ENCODE results near the gene GSTA1.
"Not testable (repeated sequence)": the region's sequence is repeated elsewhere in the genome, so short reads cannot be mapped to it uniquely, and the experiment has no call there.

The GSTA1 gene

DNA sequence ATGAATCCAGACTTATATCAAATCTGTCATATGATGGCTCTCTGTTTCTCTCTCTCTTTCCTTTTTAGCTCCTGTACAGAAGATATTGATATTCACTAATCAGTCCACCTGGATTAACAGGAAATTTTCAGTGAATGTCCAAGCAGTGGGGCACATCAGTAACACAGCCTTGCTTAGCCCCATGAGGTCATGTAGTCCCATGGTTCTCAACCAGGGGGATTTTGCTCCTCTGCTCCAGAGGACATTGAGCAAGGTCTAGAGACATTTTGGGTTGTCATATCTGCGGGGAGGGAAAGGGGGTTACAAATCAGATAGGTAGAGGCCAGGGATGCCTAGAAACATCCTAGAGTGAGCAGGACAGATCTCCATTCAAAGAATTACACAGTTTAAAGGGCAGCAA is 810 bp downstream of the GSTA1 start:
- no peak for DNase-seq

DNA sequence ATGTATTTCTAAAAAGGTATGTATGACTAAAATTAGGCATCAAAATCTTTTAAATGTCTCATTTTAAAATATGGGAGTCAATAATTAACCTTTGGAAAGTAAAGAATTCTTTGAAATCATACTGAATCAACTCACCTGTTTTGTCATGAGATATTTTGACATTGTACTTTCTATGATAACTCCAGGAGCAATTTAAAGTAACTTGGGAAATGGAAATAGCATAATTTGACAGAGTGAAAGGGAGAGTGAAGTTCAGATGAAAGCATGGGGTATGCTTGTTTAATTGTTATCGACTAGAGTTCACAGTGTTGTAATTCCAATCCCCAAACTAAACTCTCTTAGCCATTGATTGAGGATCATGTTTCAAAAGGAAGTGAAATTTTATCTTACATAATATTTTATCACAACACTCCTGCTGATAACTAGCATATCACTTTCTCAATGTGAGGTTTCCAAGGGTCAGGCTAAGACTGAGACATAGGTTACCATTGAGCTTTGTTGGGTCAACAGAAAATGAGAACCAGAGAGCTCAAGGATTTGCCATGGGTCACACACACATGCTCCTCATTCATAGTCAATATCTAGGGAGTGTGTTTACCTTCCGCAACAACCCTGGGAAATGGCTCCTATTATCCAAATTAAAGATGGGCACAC is 2.3 kb downstream of the GSTA1 start:
- DNase-seq = no peak

DNA sequence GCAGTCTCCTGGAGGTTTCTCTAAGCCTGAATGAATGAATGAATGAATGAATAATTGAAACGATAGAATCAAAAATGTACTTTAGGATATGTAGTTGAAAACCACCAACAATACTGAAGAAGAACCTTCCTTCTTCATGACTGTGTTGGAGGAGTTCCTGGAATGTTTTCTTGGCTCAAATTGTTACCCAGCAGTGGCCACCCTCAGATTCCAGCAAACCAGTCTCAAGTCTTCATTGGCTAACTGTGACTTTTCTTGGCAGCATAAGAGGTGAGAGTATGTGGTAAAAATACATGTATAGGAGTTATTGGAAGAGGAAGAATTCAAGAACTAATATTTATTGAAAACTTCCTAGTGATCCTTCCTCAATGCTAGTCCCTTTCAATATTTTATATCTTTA is 4.3 kb downstream of the GSTA1 start:
- not testable (repeated sequence) for DNase-seq

DNA sequence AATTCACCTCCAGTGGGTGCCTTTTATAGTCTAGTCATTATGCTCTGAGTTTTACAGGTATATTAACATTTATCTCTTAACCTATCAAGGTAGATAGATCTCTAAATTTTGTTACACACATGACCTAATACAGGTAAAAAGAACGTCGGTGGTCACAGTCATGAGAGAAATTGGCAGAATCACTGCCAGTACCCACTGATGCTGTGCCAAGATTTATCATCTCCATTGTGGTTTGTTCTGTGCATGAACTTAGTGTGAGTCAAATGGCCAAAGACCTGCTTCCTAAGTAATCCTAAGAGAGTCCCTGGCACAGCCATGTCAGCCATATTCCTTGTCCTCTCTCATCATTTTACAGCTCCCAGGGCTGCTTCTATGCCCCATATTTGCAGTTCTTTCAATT is 9.2 kb downstream of the GSTA1 start:
- DNase-seq = not testable (repeated sequence)

DNA sequence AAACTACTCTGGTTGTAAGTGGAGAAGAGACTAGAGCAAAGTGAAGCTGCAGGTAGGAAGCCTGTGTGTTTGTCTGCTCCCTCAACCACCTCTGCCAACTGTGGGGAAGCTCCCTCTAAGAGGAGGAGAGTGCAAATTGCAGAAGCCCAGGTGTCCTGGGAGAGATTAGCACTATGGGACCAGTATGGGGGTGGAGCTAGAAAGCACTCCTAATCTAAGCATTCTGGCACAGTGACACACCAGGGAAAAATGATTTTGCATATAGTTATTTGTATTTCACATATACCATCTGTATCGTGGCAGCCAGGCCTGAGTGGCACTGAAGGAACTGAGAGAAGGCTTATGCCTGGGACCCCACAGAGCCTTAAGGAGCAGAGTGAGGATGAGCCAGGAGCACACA is 12.8 kb downstream of the GSTA1 start:
- no peak for DNase-seq

DNA sequence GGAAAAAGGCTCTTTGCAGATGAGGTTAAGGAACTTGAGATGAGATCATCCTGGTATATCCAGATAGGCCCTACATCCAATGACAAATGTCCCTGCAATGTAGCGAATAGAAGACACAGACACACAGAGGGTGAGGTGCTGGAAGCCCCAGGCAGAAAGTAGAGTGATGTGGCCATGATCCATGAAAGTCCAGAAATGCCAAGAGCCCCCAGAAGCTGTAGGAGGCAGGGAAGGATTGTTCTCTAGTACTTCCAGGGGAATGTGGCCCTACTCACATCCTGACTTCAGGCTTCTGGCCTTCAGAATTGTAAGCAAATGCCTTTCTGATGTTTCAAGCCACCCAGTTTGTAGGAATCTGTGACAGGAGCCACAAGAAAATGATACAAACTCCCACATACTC is 14.0 kb downstream of the GSTA1 start:
- DNase-seq = not testable (repeated sequence)

DNA sequence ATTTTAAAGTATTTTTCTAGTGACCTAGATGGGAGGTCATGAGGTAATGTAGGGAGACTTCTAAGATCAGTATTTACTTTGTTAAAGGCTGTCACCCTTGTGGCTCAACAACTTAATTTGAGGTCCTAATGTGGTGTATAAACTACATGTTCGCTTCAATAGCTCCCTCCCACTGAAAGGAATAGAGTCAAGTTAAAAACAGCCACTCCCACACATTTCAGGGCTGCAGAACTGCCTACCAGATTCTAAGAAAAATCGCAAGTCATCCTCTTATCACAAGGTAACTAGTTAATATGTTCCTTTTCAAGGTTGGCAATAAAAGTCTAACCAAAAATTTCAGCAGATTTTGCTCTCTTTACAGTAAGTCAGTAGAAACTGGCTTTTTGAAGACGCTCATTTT is 15.1 kb downstream of the GSTA1 start:
- no peak for DNase-seq

DNA sequence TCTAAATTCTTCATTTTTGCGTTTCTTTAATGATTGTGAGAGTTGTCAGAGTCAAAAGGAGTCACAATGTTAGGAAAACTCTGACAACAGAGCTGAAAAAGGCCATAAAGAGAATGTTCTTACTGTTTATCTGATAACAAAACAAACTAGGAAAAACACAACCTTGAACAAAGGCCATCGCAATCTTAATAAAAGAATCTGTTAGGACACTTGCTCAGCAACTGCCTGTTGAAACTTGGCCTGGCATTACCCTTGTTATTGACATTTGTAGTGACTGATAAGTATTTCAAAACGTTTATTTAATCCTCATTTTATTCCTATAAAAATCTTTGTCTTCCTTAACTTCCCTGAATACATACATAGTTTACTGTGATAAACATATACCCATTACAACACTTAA is 15.7 kb downstream of the GSTA1 start:
- DNase-seq = no peak

DNA sequence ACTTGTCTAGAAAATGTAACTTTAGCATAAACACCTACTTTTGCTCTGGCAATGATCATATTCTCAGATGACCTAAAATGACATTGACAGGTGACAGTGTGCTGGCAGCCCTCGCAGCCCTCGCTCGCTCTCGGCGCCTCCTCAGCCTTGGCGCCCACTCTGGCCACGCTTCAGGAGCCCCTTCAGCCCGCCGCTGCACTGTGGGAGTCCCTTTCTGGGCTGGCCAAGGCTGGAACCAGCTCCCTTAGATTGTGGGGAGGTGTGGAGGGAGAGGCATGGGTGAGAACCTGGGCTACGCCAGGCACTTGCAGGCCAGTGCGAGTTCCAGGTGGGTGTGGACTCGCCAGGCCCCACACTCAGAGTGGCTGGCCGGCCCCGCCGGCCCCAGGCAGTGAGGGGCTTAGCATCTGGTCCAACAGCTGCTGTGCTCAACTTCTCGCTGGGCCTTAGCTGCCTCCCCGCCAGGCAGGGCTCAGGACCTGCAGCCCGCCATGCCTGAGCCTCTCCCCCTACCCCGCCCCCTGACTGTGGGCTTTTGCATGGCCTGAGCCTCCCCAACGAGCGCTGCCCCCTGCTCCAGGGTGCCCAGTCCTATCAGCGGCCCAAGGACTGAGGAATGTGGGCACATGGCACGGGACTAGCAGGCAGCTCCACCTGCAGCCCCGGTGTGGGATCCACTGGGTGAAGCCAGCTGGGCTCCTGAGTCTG is 17.2 kb downstream of the GSTA1 start:
- no peak for DNase-seq

DNA sequence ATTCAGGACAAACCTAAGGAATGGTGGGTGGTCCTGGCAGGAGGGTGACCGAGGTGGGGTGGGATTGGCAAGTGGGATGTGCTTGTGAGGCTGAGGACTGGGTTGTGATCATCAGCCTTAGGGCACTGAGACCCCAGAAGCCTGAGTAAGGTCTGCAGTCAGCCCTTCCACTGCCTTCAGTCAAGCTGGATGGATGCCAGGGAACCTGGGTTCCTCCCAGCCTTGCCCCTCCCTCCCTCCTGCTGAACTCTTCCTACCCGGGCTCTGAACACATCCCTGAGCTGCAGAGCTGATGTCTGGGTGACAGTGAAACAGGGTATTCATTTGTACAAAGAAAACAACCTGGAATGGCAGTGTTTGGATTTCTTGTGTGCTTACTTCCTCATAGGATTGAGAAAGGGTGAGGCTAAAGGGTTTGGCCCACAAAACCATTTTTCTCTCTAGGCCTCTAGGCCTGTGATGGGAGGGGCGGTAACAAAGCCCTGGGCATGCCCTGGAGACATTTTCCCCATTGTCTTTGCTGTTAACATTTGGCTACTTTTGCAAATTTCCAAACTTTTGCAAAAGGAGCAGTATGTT is 20.8 kb downstream of the GSTA1 start:
- DNase-seq = not testable (repeated sequence)

DNA sequence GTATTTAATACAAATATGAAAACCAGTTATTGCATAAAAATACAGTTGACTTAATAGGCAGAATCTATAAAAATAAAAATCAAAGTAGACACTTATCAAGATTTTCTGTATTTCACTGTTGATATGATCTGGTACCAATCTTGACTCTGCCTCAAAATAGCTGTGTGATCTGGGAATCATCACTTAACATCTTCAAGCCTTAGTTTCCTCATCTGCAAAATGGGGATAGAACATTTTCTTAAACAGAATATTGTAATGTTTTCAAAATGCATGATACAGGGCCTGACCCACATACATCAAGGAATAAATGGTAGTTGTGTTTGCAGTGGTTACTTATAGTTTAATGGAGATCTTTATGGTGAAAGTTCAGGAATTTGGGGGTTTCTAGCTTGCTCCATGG is 21.4 kb downstream of the GSTA1 start:
- not testable (repeated sequence) for DNase-seq

DNA sequence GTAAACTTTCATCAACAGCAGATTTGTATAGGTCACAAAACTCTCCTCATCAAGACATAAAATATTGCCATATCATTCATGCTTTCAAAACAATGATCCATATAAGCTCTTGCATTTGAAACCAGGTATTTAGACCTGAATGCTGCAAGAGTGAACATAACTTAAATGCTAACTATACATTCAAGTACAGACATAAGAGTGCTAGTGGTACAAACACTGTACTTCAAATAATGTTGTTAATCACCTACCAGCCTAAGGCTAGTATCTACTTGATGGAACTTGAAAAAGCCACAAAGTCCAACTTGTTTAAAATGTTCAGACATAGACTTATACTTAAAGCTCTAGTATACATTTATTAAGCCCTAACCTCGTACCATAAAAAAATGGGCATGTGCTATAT is 24.4 kb downstream of the GSTA1 start:
- no peak for DNase-seq

DNA sequence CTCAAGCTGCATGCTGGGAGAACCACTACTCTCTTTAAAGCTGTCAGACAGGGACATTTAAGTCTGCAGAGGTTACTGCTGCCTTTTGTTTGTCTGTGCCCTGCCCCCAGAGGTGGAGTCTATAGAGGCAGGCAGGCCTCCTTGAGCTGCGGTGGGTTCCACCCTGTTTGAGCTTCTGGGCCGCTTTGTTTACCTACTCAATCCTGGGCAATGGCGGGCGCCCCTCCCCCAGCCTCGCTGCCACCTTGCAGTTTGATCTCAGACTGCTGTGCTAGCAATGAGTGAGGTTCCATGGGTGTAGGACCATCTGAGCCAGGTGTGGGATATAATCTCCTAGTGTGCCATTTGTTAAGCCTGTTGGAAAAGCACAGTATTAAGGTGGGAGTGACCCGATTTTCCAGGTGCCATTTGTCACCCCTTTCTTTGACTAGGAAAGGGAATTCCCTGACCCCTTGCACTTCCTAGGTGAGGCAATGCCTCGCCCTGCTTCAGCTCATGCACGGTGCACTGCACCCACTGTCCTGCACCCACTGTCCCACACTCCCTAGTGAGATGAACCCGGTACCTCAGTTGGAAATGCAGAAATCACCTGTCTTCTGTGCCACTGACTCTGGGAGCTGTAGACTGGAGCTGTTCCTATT is 26.8 kb downstream of the GSTA1 start:
- DNase-seq = not testable (repeated sequence)

DNA sequence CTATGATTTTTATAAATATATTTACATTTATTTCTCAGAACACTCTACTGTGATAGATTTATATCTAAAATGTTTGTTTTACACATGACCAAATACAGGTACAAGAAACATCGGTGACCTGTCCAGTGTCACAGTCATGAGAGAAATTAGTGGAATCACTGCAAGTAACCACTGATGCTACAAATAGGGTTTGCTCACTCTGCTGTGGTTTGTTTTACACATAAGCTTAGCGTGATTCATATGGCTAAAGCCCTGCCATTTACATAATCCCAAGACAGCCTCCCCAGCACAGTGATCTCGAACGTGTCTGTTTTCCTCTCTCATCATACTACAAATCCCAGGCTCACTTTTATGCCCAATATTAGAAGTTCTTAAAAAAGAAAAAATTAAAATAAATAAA is 34.2 kb downstream of the GSTA1 start:
- not testable (repeated sequence) for DNase-seq

DNA sequence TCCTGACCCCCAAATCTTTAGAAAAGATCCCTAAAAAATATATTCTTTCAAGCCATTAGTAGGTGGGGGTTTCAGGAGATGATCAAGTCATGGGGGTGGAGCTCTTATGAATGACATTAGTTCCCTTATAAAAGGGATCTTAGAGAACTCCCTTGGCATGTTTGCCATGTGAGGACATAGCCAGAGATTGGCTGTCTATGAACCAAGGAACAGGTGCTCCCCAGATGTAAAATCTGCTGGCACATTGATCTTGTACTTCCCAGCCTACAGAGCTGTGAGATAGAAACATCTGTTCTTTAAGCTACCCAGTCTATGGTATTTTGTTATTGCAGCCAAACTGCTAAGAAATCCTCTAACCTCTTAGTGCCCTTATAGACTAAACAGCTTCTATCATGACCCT is 36.0 kb downstream of the GSTA1 start:
- not testable (repeated sequence) for DNase-seq

DNA sequence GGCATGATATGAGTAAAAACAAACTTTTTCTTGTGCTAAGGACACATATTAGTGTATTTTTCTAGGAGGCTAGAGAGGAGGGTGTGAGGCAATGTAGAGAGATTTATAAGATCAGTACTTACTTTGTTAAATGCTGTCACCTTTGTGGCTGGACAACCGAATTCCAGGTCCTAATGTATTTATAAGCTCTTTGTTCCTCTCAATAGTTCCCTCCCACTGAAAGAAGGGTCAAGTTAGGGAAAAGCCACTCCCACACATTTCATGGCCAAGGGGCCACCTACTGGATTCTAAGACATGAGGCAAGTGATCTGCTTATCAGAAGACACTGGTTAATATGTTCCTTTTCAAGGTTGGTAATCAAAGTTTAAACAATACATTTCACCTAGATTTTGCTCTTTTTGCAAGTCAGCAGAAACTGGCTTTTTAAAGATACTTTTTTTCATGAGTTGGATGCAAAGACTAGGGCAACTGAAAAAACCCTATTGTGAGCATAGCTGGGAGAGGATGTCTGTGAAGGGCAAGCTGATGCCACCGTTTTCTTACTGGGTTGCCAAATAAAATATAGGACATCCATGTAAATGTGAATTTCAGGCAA is 40.2 kb downstream of the GSTA1 start, which contains the start of gene GSTA2:
Gene GSTA2, minus strand, starts transcription at position 154 of the 595 bp plus-strand sequence. CDS start 5,528 bp downstream, outside the sequence.
- DNase-seq = not testable (repeated sequence)

DNA sequence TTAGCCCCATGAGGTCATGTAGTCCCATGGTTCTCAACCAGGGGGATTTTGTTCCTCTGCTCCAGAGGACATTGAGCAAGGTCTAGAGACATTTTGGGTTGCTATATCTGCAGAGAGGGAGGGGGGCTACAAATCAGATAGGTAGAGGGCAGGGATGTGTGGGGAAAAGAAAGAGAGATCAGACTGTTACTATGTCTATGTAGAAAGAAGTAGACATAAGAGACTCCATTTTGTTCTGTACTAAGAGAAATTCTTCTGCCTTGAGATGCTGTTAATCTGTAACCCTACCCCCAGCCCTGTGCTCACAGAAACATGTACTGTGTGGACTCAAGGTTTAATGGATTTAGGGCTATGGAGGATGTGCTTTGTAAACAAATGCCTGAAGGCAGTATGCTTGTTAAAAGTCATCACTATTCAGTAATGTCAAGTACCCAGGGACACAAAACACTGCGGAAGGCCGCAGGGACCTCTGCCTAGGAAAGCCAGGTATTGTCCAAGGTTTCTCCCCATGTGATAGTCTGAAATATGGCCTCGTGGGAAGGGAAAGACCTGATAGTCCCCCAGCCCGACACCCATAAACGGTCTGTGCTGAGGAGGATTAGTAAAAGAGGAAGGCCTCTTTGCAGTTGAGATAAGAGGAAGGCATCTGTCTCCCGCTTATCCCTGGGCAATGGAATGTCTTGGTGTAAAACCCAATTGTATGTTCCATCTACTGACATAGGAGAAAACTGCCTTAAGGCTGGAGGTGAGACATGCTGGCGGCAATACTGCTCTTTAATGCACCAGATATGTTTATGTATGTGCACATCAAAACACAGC is 41.7 kb downstream of the GSTA1 start:
- DNase-seq = not testable (repeated sequence)

DNA sequence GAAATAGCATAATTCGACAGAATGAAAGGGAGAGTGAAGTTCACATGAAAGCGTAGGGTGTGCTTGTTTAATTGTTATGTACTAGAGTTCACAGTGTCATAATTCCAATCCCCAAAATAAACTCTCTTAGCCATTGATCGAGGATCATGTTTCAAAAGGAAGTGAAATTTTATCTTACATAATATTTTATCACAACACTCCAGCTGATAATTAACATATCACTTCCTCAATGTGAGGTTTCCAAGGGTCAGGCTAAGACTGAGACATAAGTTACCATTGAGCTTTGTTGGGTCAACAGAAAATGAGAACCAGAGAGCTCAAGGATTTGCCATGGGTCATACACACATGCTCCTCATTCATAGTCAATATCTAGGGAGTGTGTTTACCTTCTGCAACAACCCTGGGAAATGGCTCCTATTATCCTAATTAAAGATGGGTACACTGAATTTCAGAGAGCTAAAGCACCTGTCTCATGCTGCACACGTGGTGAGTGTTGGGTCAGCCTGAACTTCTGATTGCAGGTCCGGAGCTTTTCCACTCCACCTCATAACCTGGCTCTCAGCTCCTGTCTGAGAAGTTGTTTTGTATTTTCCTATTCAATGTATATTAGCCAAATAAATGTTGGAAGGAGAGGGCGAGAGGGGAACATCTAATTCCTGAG is 43.4 kb downstream of the GSTA1 start:
- DNase-seq = no peak

DNA sequence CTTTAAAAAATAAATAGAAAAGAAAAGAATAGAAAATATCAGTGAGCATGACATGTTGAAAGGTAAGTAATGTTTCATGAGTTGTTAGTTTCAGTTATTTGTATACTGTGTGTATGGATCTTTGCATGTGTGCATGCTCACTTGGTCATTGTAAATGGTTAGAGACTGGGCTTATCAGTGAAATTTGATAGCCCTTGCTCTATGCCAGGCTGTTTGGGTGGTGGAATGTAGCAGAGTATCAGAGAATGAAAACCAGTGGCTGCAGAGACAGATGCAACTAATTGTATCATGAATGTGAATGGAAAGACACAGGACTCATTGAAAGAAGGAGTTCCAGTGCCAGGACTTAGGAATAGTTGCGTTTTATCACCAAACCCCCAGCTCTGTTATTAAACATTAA is 44.5 kb downstream of the GSTA1 start:
- DNase-seq = no peak

DNA sequence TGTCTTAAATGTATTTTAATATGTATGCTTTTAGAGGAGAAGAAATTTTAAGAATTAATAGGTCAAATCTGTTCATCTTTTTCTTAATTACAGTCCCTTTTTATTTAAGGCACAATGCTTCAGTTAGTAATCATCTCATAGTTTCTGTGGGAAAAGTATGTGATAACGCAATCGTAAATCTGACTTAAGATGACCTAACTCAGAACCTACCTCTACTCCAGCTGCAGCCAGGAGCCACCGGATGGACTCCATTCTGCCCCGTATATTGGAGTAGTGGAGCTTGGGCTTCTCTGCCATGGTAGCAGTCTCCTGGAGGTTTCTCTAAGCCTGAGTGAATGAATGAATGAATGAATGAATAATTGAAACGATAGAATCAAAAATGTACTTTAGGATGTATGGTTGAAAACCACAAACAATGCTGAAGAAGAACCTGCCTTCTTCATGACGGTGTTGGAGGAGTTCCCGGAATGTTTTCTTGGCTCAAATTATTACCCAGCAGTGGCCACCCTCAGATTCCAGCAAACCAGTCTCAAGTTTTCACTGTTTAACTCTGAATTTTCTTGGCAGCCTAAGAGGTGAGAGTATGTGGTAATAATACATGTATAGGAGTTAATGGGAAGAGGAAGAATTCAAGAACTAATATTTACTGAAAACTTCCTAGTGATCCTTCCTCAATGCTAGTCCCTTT is 45.8 kb downstream of the GSTA1 start:
- not testable (repeated sequence) for DNase-seq

DNA sequence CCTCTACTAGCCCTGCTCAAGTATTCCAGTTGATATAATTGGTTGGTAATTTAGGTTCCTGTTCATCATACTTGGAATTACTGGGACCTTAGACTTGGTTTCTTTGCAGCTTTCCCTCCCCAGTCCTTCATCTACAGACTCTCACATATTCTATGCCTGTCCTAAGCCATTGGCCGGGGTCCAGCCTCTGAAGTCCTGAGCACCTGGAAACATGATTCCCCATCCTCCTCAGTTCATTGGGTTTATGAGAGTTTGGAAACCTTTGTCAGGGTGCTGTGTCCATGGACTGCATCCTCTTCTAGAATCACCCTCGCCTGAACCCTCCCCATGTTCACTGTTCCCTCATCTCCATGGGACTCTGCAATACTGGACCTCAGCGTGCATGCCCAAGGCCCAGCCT is 49.2 kb downstream of the GSTA1 start:
- no peak for DNase-seq

Measured in activated CD4-positive, alpha-beta T cell treated with anti-CD3 and anti-CD28 coated beads for 4 hours (primary cell).